Transverse colon (tissue), 4 donors: Measurements from ENCODE around the gene DACT3. TPM values are rescaled to one million over a fixed set of nuclear protein-coding genes. Genes with fewer than 3 reads are reported as not detected.

Experiments
- DNase-seq: peaks from one replicate; pipeline ENCODE4 v3.0.0-alpha.2; 2019
- H3K27ac ChIP-seq, 4 donors: fragments of 200-600 bp; sonication (generic); 2 replicates each; pipeline ENCODE4 v1.5.1; 2016 to 2018; ENCODE audit warnings: inconsistent platforms in 4 of 4
- H3K27me3 ChIP-seq: fragments of 200-600 bp; sonication (generic); 2 replicates; pipeline ENCODE4 v1.5.1; 2017; ENCODE audit warnings: inconsistent platforms
- H3K36me3 ChIP-seq, 4 donors: fragments of 200-600 bp; sonication (generic); 2 replicates each; pipeline ENCODE4 v1.5.1; 2017 to 2019; ENCODE audit warnings: inconsistent platforms in 4 of 4
- H3K4me1 ChIP-seq, 4 donors: fragments of 200-600 bp; sonication (generic); 2 replicates each; pipeline ENCODE4 v1.5.1; 2017 to 2020; ENCODE audit warnings: inconsistent platforms in 4 of 4
- H3K4me3 ChIP-seq, 4 donors: fragments of 200-600 bp; sonication (generic); 1 replicate in 1 of 4; 2 replicates in 3 of 4; pipeline versions ENCODE4 v1.5.1 to v1.6.1; 2017 to 2019; ENCODE audit warnings: inconsistent platforms in 4 of 4
- H3K9me3 ChIP-seq, 2 donors: fragments of 200-600 bp; sonication (generic); 2 replicates each; pipeline ENCODE4 v1.5.1; 2017 to 2019; ENCODE audit warnings: inconsistent platforms in 2 of 2
- EP300 ChIP-seq: sonication (generic); formaldehyde crosslinking; IDR thresholded peaks from one replicate; pipeline ENCODE4 v1.6.1; 2017; ENCODE audit warnings: antibody characterized with exemption, low read depth
- POLR2A ChIP-seq: fragments of 450-650 bp; IDR thresholded peaks from one replicate; pipeline ENCODE4 v1.6.1; 2016; ENCODE audit warnings: antibody characterized with exemption, mild to moderate bottlenecking, moderate library complexity
- POLR2AphosphoS5 ChIP-seq, 3 donors: sonication (generic); formaldehyde crosslinking; IDR thresholded peaks; one replicate each; pipeline ENCODE4 v1.6.1; 2016; ENCODE audit warnings: antibody characterized with exemption in 3 of 3
- WGBS, 2 donors: methylation state at CpG; one replicate each; pipeline ENCODE4 v1.1.5; 2018; ENCODE audit warnings: low coverage in 1 of 2; 5-methylcytosine and 5-hydroxymethylcytosine counted together
- in situ Hi-C, 4 donors: fragments of 200-750 bp; cut with MboI; loops; one replicate each; pipeline versions ENCODE4 v1.15.0 to v1.15.1; 2017; ENCODE audit warnings: low sequenced_read_pairs in 3 of 4, low pct_ligation_motif_present in 1 of 4, low pct_unique_long_range_greater_than_20kb in 1 of 4
- intact Hi-C: fragments of 100-400 bp; cut with DNase I; formaldehyde crosslinking; loops from one replicate; pipeline ENCODE4 v1.15.1; 2023; ENCODE audit warnings: low total_unique reads
- total RNA-seq, 4 donors: library from RNA; depleted of rRNA; stranded (reverse); fragments of >200 nt; gene quantifications; one replicate each; pipeline ENCODE4 v1.1.0, GENCODE V29; 2016
- TF ChIP-seq, protein P1 (sequence below), 5 experiments: fragments of 200-600 bp in 3 of 5; fragments of 450-650 bp in 2 of 5; sonication (generic) in 3 of 5; IDR thresholded peaks; 1 replicate in 2 of 5; 2 replicates in 3 of 5; pipeline ENCODE4 v1.5.1; 2016 to 2017; ENCODE audit warnings: antibody characterized with exemption in 5 of 5, inconsistent platforms in 3 of 5, mild to moderate bottlenecking in 2 of 5, moderate library complexity in 1 of 5

DACT3 gene
- total RNA-seq, 4 donors from 2014 or later = 5.3 to 27.1 (median 7.5) TPM

DNA sequence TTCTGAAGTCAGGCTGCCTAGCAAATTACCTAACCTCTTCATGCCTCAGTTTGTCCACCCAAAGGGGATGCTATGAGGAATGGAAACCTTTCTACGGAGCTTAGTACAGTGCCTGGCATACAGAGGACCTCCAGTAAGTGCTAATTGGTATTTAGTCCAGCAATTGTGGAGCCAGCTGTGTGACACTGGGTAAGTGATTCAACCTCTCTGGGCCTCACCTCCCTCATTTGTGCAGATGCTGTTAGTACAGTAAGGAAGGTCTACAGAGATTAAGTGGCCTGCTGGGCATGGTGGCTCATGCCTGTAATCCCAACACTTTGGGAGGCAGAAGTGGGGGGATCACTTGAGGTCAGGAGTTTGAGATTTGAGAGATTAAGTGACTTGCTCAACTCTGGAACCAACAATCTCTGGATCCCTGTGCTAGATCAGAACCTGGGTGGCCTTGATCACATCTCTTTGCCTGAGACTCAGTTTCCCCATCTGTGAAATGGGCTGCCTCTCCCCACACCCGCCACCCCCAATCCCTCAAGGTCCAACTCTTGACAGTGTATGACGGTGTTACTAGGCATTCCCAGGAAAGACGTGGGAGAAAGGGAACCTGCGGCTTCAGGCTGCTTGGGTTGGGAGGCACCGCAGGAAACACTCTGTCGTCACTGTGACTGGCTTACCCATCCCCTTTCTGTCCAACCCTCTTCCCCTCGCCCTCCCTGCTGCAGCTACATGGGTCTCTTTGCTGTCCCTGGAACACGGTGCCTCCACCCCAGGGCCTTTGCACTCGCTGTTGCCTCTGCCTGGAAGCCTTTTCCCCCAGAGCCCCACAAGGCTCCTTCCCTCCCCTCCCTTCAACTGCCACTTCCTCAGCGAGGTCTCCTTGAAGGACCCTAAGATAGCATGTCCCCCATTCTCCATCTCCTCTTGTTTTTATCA, 37.7 kb upstream of the DACT3 start:
- Histone ChIP-seq H3K4me1 (peaks cover 0 to 10% (median 6%) of the 10 kb centered on the region in 4 donors), H3K27me3 (no peaks in the 10 kb centered on the region), H3K4me3 (no peak overlapping the region), H3K27ac (no peak overlapping the region), H3K36me3 (peaks cover 0 to 74% (median 31%) of the 10 kb centered on the region in 4 donors), H3K9me3 (no peaks in the 10 kb centered on the region)
- in situ Hi-C loops (no loop called here), intact Hi-C loops (no loop called here)
- no peak for DNase-seq
- WGBS, 2 donors = 83 to 94% methylated on average over 2 to 11 of the region's 11 CpGs
- TF ChIP-seq POLR2A (no peak), POLR2AphosphoS5 (IDR thresholded peaks at IDR 0.05) (no peak), EP300 (no peak)
- TF ChIP-seq, protein P1, sequence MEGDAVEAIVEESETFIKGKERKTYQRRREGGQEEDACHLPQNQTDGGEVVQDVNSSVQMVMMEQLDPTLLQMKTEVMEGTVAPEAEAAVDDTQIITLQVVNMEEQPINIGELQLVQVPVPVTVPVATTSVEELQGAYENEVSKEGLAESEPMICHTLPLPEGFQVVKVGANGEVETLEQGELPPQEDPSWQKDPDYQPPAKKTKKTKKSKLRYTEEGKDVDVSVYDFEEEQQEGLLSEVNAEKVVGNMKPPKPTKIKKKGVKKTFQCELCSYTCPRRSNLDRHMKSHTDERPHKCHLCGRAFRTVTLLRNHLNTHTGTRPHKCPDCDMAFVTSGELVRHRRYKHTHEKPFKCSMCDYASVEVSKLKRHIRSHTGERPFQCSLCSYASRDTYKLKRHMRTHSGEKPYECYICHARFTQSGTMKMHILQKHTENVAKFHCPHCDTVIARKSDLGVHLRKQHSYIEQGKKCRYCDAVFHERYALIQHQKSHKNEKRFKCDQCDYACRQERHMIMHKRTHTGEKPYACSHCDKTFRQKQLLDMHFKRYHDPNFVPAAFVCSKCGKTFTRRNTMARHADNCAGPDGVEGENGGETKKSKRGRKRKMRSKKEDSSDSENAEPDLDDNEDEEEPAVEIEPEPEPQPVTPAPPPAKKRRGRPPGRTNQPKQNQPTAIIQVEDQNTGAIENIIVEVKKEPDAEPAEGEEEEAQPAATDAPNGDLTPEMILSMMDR (IDR thresholded peaks at IDR 0.05) = no peak

DNA sequence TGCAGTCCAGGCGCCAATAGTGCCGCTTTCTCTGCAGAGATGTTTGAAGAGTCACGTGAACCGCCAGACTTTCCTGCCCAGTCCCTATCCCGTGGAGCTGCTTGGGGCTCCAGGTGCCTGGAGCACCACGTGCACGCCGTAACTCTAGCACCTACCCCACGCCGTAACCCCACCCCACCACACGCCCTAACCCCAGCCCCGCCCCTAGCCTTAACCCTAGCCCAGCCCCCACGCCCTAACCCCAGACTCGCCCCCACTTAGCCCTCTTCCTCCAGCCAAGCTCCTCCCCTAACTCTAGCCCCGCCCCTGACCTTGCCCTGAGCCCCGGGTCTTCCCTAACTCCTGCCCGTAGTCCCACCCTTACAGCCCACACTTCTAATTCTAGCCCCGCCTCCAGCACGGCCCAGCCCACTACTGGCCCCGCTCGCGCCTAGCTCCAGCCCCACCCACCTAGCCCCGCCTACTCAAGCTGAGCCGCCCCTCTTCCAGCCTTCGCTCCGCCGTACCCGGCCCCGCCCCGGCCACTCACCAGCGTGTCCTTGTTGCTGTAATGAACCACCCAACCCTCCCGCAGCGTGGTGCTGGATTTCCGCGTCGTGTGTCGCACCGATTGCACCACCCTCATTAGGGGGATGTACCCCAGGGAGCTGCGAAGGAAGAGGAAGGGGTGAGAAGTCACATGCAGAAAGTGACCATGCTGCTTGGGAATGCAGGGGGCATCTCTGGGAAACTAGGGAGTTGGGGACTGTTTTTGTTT, 36.4 kb upstream of the DACT3 start:
- Histone ChIP-seq H3K9me3 (no peaks in the 10 kb centered on the region), H3K4me3 (no peak overlapping the region), H3K27me3 (no peaks in the 10 kb centered on the region), H3K27ac (peak overlapping the region in 3 of 4 donors; percentile 9 to 27 (median 22)), H3K4me1 (peaks cover 0 to 10% (median 6%) of the 10 kb centered on the region in 4 donors), H3K36me3 (peaks cover 0 to 78% (median 32%) of the 10 kb centered on the region in 4 donors)
- intact Hi-C loops = no loop called here
- WGBS, 2 donors = 40 to 43% methylated on average over 9 to 39 of the region's 39 CpGs
- TF ChIP-seq POLR2AphosphoS5 (IDR thresholded peaks at IDR 0.05) (no peak), POLR2A (no peak), EP300 (no peak)
- TF ChIP-seq, protein P1 (IDR thresholded peaks at IDR 0.05) = no peak
- peak; percentile 96 for DNase-seq
- in situ Hi-C loops = no loop called here

DNA sequence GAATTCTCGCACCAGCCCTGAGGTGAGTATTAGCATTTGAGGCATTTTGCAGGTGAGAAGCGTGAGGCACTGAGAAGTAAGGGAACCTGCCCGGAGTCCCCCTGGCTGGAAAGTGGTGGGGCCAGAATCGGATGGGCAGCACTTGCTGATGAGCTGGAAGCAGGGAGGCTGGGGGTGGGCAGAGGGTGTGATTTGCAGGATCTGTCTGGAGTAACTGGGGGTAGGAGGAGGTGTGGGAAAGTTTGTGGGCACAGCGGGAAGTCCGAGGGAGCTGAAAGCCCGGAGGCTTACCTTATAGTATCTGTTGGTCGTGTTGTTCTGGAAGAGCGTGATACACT, 35.9 kb upstream of the DACT3 start:
- TF ChIP-seq POLR2AphosphoS5 (IDR thresholded peaks at IDR 0.05) (no peak), POLR2A (no peak), EP300 (no peak)
- TF ChIP-seq, protein P1 (IDR thresholded peaks at IDR 0.05) = no peak
- in situ Hi-C loops = no loop called here
- Histone ChIP-seq H3K4me3 (no peak overlapping the region), H3K36me3 (peaks cover 0 to 78% (median 32%) of the 10 kb centered on the region in 4 donors), H3K27me3 (no peaks in the 10 kb centered on the region), H3K27ac (peak overlapping the region in 3 of 4 donors; percentile 9 to 27 (median 22)), H3K9me3 (no peaks in the 10 kb centered on the region), H3K4me1 (peaks cover 0 to 10% (median 6%) of the 10 kb centered on the region in 4 donors)
- intact Hi-C loops = no loop called here
- WGBS, 2 donors = 67 to 84% methylated on average over 2 to 9 of the region's 9 CpGs
- no peak for DNase-seq

DNA sequence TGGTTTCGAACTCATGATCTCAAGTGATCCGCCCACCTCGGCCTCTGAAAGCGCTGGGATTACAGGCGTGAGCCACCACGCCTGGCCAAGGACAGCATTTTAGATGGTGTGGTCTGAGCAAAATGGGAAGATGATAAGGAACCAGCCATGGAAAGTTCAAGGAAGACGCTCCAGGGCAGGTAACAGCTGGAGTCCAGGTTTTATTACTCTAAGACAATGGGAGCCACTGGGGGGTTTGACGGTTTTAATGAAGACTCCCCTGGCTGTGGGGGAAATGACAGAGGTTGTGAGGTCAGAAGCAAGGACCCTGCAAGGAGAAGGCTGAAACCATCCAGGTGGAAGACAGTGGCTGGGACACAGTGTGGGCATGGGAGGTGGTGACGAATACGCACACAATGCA, 35.1 kb upstream of the DACT3 start:
- no peak overlapping the region for H3K4me3 ChIP-seq
- peaks cover 0 to 10% (median 6%) of the 10 kb centered on the region in 4 donors for H3K4me1 ChIP-seq
- H3K9me3 ChIP-seq = no peaks in the 10 kb centered on the region
- no peak for DNase-seq
- 96 to 100% methylated on average over 6 to 10 of the region's 10 CpGs for WGBS, 2 donors
- H3K27me3 ChIP-seq = no peaks in the 10 kb centered on the region
- H3K36me3 ChIP-seq = peaks cover 0 to 78% (median 32%) of the 10 kb centered on the region in 4 donors
- no peak overlapping the region for H3K27ac ChIP-seq
- intact Hi-C loops = no loop called here
- TF ChIP-seq POLR2AphosphoS5 (IDR thresholded peaks at IDR 0.05) = no peak
- TF ChIP-seq, protein P1 (IDR thresholded peaks at IDR 0.05) = no peak
- TF ChIP-seq POLR2A = no peak
- no peak for TF ChIP-seq EP300
- in situ Hi-C loops = no loop called here
